Mesenchymal stem cell (in vitro differentiated cells and primary cell): ENCODE measurements around the gene EXD3.

Experiments used
- DNase-seq: peaks from one replicate; pipeline ENCODE4 v3.0.0-alpha.2; 2013
- H2AFZ ChIP-seq: one replicate; pipeline ENCODE4 v1.6.1; 2013; ENCODE audit warnings: low read depth, mild to moderate bottlenecking, control low read depth, inconsistent platforms, low read length, moderate library complexity
- H2AK5ac ChIP-seq: 2 replicates; pipeline ENCODE4 v1.6.1; 2013; ENCODE audit warnings: low read length, moderate library complexity, mild to moderate bottlenecking, inconsistent platforms; ENCODE audit not compliant: severe bottlenecking
- H2BK120ac ChIP-seq: one replicate; pipeline ENCODE4 v1.6.1; 2013; ENCODE audit warnings: low read depth, mild to moderate bottlenecking, inconsistent platforms, low read length, moderate library complexity
- H2BK12ac ChIP-seq, 2 experiments: one replicate each; pipeline ENCODE4 v1.6.1; 2013; ENCODE audit warnings: inconsistent platforms in 2 of 2, low read length in 2 of 2, mild to moderate bottlenecking in 2 of 2, moderate library complexity in 2 of 2, control low read depth in 1 of 2
- H2BK15ac ChIP-seq: one replicate; pipeline ENCODE4 v1.6.1; 2013; ENCODE audit warnings: mild to moderate bottlenecking, low read depth, inconsistent platforms; ENCODE audit not compliant: poor library complexity, severe bottlenecking
- H2BK5ac ChIP-seq: 2 replicates; pipeline ENCODE4 v1.6.1; 2013; ENCODE audit warnings: low read depth, mild to moderate bottlenecking, low read length, control low read depth, inconsistent platforms; ENCODE audit not compliant: poor library complexity, severe bottlenecking
- H3K14ac ChIP-seq, 2 experiments: one replicate each; pipeline ENCODE4 v1.6.1; 2013; ENCODE audit warnings: inconsistent platforms in 2 of 2, low read length in 2 of 2, control low read depth in 1 of 2, mild to moderate bottlenecking in 1 of 2, moderate library complexity in 1 of 2
- H3K18ac ChIP-seq, 2 experiments: one replicate each; pipeline ENCODE4 v1.6.1; 2013; ENCODE audit warnings: inconsistent platforms in 2 of 2, low read length in 2 of 2, control low read depth in 1 of 2, low read depth in 1 of 2, mild to moderate bottlenecking in 1 of 2
- H3K23ac ChIP-seq, 2 experiments: one replicate each; pipeline ENCODE4 v1.6.1; 2013; ENCODE audit warnings: inconsistent platforms in 2 of 2, low read length in 2 of 2, mild to moderate bottlenecking in 2 of 2, moderate library complexity in 2 of 2, control low read depth in 1 of 2
- H3K27ac ChIP-seq: 2 replicates; pipeline ENCODE4 v1.5.1; 2013; ENCODE audit warnings: mild to moderate bottlenecking, moderate library complexity, low read length, control low read depth, inconsistent platforms; ENCODE audit not compliant: poor library complexity, severe bottlenecking
- H3K27me3 ChIP-seq, 2 experiments: 2 replicates each; pipeline versions ENCODE4 v1.6.1 to v1.7.0; 2013; ENCODE audit warnings: low read length in 2 of 2, mild to moderate bottlenecking in 2 of 2, moderate library complexity in 2 of 2, control low read depth in 1 of 2, inconsistent platforms in 1 of 2; ENCODE audit not compliant: control insufficient read depth in 1 of 2, insufficient read depth in 1 of 2
- H3K36me3 ChIP-seq, 2 experiments: 2 replicates each; pipeline versions ENCODE4 v1.6.1 to v1.7.0; 2013; ENCODE audit warnings: low read length in 2 of 2, control low read depth in 1 of 2, inconsistent platforms in 1 of 2, low read depth in 1 of 2, mild to moderate bottlenecking in 1 of 2; ENCODE audit not compliant: insufficient read depth in 2 of 2, control insufficient read depth in 1 of 2
- H3K4ac ChIP-seq, 2 experiments: one replicate each; pipeline ENCODE4 v1.6.1; 2013; ENCODE audit warnings: inconsistent platforms in 2 of 2, low read length in 2 of 2, mild to moderate bottlenecking in 2 of 2, moderate library complexity in 2 of 2, control low read depth in 1 of 2, low read depth in 1 of 2
- H3K4me1 ChIP-seq: 2 replicates; pipeline ENCODE4 v1.6.1; 2013; ENCODE audit warnings: low read depth, low read length, control low read depth; ENCODE audit not compliant: control insufficient read depth, insufficient read depth
- H3K4me2 ChIP-seq: 2 replicates; pipeline ENCODE4 v1.6.1; 2013; ENCODE audit warnings: low read length, mild to moderate bottlenecking, inconsistent platforms; ENCODE audit not compliant: poor library complexity, severe bottlenecking
- H3K4me3 ChIP-seq, 2 experiments: 2 replicates each; pipeline versions ENCODE4 v1.5.1 to v1.7.0; 2013; ENCODE audit warnings: low read length in 2 of 2, mild to moderate bottlenecking in 2 of 2, control low read depth in 1 of 2, low read depth in 1 of 2; ENCODE audit not compliant: insufficient read depth in 1 of 2
- H3K79me1 ChIP-seq: replicated peaks from 2 replicates; pipeline ENCODE4 v1.6.1; 2013; ENCODE audit warnings: mild to moderate bottlenecking, control low read depth, low read length, inconsistent platforms; ENCODE audit not compliant: poor library complexity, severe bottlenecking
- H3K9ac ChIP-seq: 2 replicates; pipeline ENCODE4 v1.7.0; 2013; ENCODE audit warnings: mild to moderate bottlenecking, low read length, moderate library complexity
- H3K9me3 ChIP-seq: 2 replicates; pipeline ENCODE4 v1.7.0; 2013; ENCODE audit warnings: mild to moderate bottlenecking, low read length; ENCODE audit not compliant: control insufficient read depth
- H4K8ac ChIP-seq: one replicate; pipeline ENCODE4 v1.6.1; 2013; ENCODE audit warnings: inconsistent platforms, mild to moderate bottlenecking, low read length, moderate library complexity
- H4K91ac ChIP-seq: one replicate; pipeline ENCODE4 v1.6.1; 2013; ENCODE audit warnings: mild to moderate bottlenecking, low read length, inconsistent platforms
- WGBS: methylation state at CpG from one replicate; pipeline ENCODE4 v1.1.7; 2013; ENCODE audit warnings: mixed read lengths; 5-methylcytosine and 5-hydroxymethylcytosine counted together

EXD3 gene

GRCh38 chr9:137406876-137407589 lies 15.9 kb downstream of the EXD3 start:
- peaks cover 0 to 19% of the 10 kb centered on the region in 2 experiments for H3K36me3 ChIP-seq

GRCh38 chr9:137406085-137406760 lies 16.7 kb downstream of the EXD3 start:
- H2BK5ac ChIP-seq: no peak overlapping the region
- peak overlapping the region; percentile 37 for H2AK5ac ChIP-seq
- no peak overlapping the region for H2BK15ac ChIP-seq
- peak overlapping the region in 1 of 2 experiments; percentile 24 for H3K4me3 ChIP-seq
- WGBS: 76% methylated on average over 17 of the region's 20 CpGs
- H3K79me1 ChIP-seq: peaks cover 31% of the 10 kb centered on the region
- peaks cover 34% of the 10 kb centered on the region for H3K4me1 ChIP-seq
- no peak for DNase-seq
- peak overlapping the region; percentile 18 for H4K91ac ChIP-seq
- no peak overlapping the region for H3K27ac ChIP-seq
- peak overlapping the region in 1 of 2 experiments; percentile 6 for H3K4ac ChIP-seq
- H2AFZ ChIP-seq: no peak overlapping the region
- H3K4me2 ChIP-seq: peak overlapping the region; percentile 90
- H3K27me3 ChIP-seq: no peaks in the 10 kb centered on the region
- H3K9me3 ChIP-seq: no peaks in the 10 kb centered on the region
- H3K23ac ChIP-seq: no peak overlapping the region
- peak overlapping the region in 1 of 2 experiments; percentile 11 for H3K14ac ChIP-seq
- no peak overlapping the region for H3K18ac ChIP-seq
- peak overlapping the region; percentile 43 for H3K9ac ChIP-seq
- H3K36me3 ChIP-seq: peaks cover 0 to 19% of the 10 kb centered on the region in 2 experiments
- peak overlapping the region in 1 of 2 experiments; percentile 69 for H2BK12ac ChIP-seq
- peak overlapping the region; percentile 7 for H4K8ac ChIP-seq
- H2BK120ac ChIP-seq: no peak overlapping the region

More at GRCh38 chr9:137406876-137407589, 15.9 kb downstream of the EXD3 start:
- Histone ChIP-seq H3K79me1 (peaks cover 31% of the 10 kb centered on the region), H3K4me3 (peak overlapping the region; percentile 47 to 72), H4K91ac (no peak overlapping the region), H3K14ac (peak overlapping the region in 1 of 2 experiments; percentile 62), H2BK5ac (no peak overlapping the region), H3K4ac (peak overlapping the region; percentile 43 to 69), H3K9ac (peak overlapping the region; percentile 72), H2BK15ac (peak overlapping the region; percentile 86), H2BK120ac (no peak overlapping the region), H3K4me2 (peak overlapping the region; percentile 90), H2AFZ (no peak overlapping the region), H3K18ac (peak overlapping the region; percentile 76 to 79), H3K27ac (no peak overlapping the region), H2AK5ac (no peak overlapping the region), H3K27me3 (no peaks in the 10 kb centered on the region), H3K9me3 (no peaks in the 10 kb centered on the region), H3K4me1 (peaks cover 41% of the 10 kb centered on the region), H3K23ac (peak overlapping the region in 1 of 2 experiments; percentile 54), H4K8ac (peak overlapping the region; percentile 79), H2BK12ac (peak overlapping the region in 1 of 2 experiments; percentile 46)
- DNase-seq: peak; percentile 74
- 8% methylated on average over 41 of the region's 63 CpGs for WGBS

GRCh38 chr9:137405677-137406081 lies 17.3 kb downstream of the EXD3 start:
- H3K4me1 ChIP-seq: peaks cover 28% of the 10 kb centered on the region

DNA sequence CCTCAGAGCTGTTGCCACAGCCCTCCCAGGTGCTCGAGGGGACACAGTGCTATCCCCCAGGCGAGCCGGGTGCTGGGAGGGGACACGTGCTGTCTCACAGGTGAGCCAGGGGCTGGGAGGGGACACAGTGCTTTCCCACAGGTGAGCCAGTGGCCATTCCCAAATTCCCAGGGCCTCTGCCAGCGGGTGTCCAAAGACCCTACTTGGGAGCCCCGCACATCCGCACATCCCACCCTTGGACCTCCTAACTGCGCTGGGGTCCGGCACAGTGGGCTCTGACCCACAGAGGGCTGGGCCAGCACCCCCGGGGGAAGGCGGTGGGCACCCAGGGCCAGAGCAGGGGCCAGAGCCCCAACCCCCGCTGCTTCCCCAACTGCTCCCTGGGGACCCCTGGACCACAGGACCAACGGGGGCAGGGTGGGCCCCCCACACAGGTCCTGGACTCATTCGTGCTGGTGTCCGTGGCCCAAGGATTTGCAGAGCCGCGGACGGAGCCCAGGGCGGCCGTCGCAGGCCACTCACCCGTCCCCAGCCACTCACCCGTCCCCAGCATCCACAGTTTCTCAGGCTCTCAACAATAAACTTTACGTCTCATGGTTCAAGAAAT lies 17.9 kb downstream of the EXD3 start:
- Histone ChIP-seq H2AK5ac (no peak overlapping the region), H2BK120ac (no peak overlapping the region), H3K18ac (no peak overlapping the region), H2BK12ac (no peak overlapping the region), H3K36me3 (peaks cover 0 to 19% of the 10 kb centered on the region in 2 experiments), H4K8ac (peak overlapping the region; percentile 29), H4K91ac (no peak overlapping the region), H3K27me3 (no peaks in the 10 kb centered on the region), H3K27ac (no peak overlapping the region), H3K9me3 (no peaks in the 10 kb centered on the region), H3K79me1 (peaks cover 24% of the 10 kb centered on the region), H2BK5ac (no peak overlapping the region), H3K4me1 (peaks cover 24% of the 10 kb centered on the region), H2AFZ (no peak overlapping the region), H3K14ac (no peak overlapping the region), H3K23ac (no peak overlapping the region), H3K4ac (no peak overlapping the region), H3K4me2 (no peak overlapping the region), H3K4me3 (no peak overlapping the region), H3K9ac (no peak overlapping the region), H2BK15ac (no peak overlapping the region)
- DNase-seq: no peak
- WGBS: 95% methylated on average over 24 of the region's 24 CpGs

More at GRCh38 chr9:137405677-137406081, 17.3 kb downstream of the EXD3 start:
- Histone ChIP-seq H4K8ac (no peak overlapping the region), H4K91ac (no peak overlapping the region), H3K36me3 (peaks cover 0 to 19% of the 10 kb centered on the region in 2 experiments), H2BK5ac (no peak overlapping the region), H2AK5ac (no peak overlapping the region), H3K9me3 (no peaks in the 10 kb centered on the region), H2BK12ac (no peak overlapping the region), H3K18ac (no peak overlapping the region), H3K4me2 (no peak overlapping the region), H3K27ac (no peak overlapping the region), H3K27me3 (no peaks in the 10 kb centered on the region), H3K14ac (no peak overlapping the region), H2BK120ac (no peak overlapping the region), H3K4ac (no peak overlapping the region), H3K9ac (no peak overlapping the region), H2BK15ac (no peak overlapping the region), H2AFZ (no peak overlapping the region), H3K23ac (no peak overlapping the region), H3K79me1 (peaks cover 27% of the 10 kb centered on the region), H3K4me3 (no peak overlapping the region)
- no peak for DNase-seq
- 94% methylated on average over 11 of the region's 11 CpGs for WGBS
